Duodenal mucosa (tissue), 2 donors: ENCODE measurements around the gene MPP3.
A peak's percentile ranks its signal among the peaks of the same experiment; 100 is the strongest.

Experiments used
- H3K27ac ChIP-seq: one replicate; pipeline ENCODE4 v1.7.0; 2013; ENCODE audit warnings: low read depth, low read length
- H3K27me3 ChIP-seq, 2 donors: one replicate each; pipeline ENCODE4 v1.7.0; 2013; ENCODE audit warnings: low read length in 2 of 2, control low read depth in 1 of 2; ENCODE audit not compliant: insufficient read depth in 2 of 2, control insufficient read depth in 1 of 2
- H3K36me3 ChIP-seq, 2 donors: one replicate each; pipeline ENCODE4 v1.7.0; 2013; ENCODE audit warnings: low read length in 2 of 2, control low read depth in 1 of 2; ENCODE audit not compliant: insufficient read depth in 2 of 2, control insufficient read depth in 1 of 2
- H3K4me1 ChIP-seq, 2 donors: one replicate each; pipeline ENCODE4 v1.7.0; 2013; ENCODE audit warnings: low read length in 2 of 2, control low read depth in 1 of 2; ENCODE audit not compliant: insufficient read depth in 2 of 2, control insufficient read depth in 1 of 2
- H3K4me3 ChIP-seq, 2 donors: one replicate each; pipeline ENCODE4 v1.7.0; 2013; ENCODE audit warnings: low read length in 2 of 2, low read depth in 1 of 2
- H3K9ac ChIP-seq, 2 donors: one replicate each; pipeline ENCODE4 v1.7.0; 2013; ENCODE audit warnings: low read length in 2 of 2, low read depth in 1 of 2
- H3K9me3 ChIP-seq, 2 donors: one replicate each; pipeline ENCODE4 v1.7.0; 2013; ENCODE audit warnings: low read length in 2 of 2, control low read depth in 1 of 2; ENCODE audit not compliant: control insufficient read depth in 1 of 2

The MPP3 gene

GRCh38 chr17:43834106-43834505, 1.2 kb upstream of the MPP3 start:
- peaks cover 5 to 8% of the 10 kb centered on the region in 2 donors for H3K4me1 ChIP-seq
- no peak overlapping the region for H3K27ac ChIP-seq
- no peaks in the 10 kb centered on the region for H3K9me3 ChIP-seq
- H3K4me3 ChIP-seq, result no peak overlapping the region
- peaks cover 0 to 4% of the 10 kb centered on the region in 2 donors for H3K27me3 ChIP-seq
- H3K9ac ChIP-seq, result no peak overlapping the region
- no peaks in the 10 kb centered on the region for H3K36me3 ChIP-seq

DNA sequence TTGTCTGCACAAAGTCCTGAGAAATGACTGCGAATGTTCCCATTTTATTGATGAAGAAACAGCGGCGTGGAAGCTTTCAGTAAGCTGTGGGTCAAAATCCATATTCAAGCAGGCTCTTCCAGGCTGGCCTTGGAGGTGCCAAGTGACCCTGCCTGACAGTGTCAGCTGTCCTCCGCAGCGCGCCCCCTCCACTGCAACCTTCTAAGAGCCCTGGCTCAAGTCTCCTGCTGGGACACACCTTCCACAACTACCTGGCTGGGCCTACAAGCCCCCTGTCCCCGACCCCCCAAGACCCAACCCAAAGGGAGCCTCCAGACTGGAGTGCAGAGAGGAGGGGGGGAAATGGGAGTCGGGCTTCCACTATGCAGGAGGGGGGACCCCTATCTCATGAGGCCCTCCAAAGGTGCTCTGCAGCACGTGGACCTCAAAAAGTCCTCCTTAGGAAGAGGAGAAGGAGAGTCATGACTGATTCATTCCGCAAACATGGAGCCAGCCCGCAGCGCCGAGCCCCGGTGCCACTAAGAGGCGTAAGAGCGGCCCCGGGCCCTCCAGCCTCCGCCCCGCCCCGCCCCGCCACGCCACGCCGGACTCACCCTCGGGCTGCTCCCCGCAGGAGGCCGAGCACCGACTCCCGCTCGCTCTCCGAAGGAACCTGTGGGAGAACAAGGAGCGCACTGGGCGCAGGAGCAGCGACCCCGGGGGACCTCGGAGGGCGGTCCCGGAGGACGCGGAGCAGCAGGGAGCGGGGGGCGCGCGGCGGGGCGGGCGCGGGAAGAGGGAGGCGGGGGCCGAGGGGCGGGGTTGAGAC, 574 bp downstream of the MPP3 start:
- Histone ChIP-seq H3K27me3 (peaks cover 0 to 4% of the 10 kb centered on the region in 2 donors), H3K9me3 (no peaks in the 10 kb centered on the region), H3K27ac (no peak overlapping the region), H3K4me1 (peaks cover 5 to 8% of the 10 kb centered on the region in 2 donors), H3K4me3 (peak overlapping the region; percentile 50 to 61), H3K36me3 (no peaks in the 10 kb centered on the region), H3K9ac (peak overlapping the region in 1 of 2 donors; percentile 39)

- Histone ChIP-seq H3K9ac (no peak overlapping the region), H3K27me3 (peaks cover 0 to 4% of the 10 kb centered on the region in 2 donors), H3K27ac (no peak overlapping the region), H3K36me3 (no peaks in the 10 kb centered on the region), H3K4me3 (no peak overlapping the region), H3K4me1 (peaks cover 5 to 8% of the 10 kb centered on the region in 2 donors), H3K9me3 (no peaks in the 10 kb centered on the region)
These were observed 1.3 kb downstream of the MPP3 start for GRCh38 chr17:43831633-43832032.

DNA sequence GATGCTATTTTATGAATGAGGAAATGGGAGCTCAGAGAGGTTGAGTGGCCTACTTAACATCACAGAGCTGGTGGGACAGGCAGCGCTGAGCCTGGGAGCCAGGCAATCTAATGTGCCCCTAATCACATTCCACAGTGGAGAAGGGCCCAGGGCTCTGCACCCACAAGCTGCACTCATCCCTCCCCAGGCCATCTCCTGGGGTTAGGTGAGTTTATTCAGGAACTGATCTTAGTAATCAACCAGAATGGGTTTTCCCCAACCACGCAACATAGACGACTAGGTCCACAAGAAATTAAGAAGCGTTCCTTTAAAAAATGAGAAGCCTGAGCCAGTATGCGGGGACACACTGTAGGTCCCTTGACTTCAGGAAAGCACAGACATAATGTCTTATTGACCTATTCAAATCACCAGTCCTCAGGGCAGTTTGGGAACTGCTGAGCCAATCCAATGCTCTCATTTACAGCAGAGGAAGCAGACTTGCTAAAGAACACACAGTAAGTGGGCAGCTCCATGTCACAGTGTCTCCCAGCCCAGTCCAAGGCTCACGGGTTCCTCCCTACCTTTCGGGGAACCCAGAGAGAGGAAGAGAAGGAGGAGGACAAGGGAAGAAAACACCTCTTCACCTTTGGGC, 2.3 kb downstream of the MPP3 start:
- H3K9ac ChIP-seq, result no peak overlapping the region
- H3K27ac ChIP-seq, result no peak overlapping the region
- peaks cover 5 to 8% of the 10 kb centered on the region in 2 donors for H3K4me1 ChIP-seq
- H3K4me3 ChIP-seq, result no peak overlapping the region
- H3K27me3 ChIP-seq, result peaks cover 0 to 4% of the 10 kb centered on the region in 2 donors
- H3K9me3 ChIP-seq, result no peaks in the 10 kb centered on the region
- peaks cover 0 to 1% of the 10 kb centered on the region in 2 donors for H3K36me3 ChIP-seq

GRCh38 chr17:43829738-43830137, 3.2 kb downstream of the MPP3 start:
- no peak overlapping the region for H3K27ac ChIP-seq
- H3K4me1 ChIP-seq, result peaks cover 5 to 8% of the 10 kb centered on the region in 2 donors

DNA sequence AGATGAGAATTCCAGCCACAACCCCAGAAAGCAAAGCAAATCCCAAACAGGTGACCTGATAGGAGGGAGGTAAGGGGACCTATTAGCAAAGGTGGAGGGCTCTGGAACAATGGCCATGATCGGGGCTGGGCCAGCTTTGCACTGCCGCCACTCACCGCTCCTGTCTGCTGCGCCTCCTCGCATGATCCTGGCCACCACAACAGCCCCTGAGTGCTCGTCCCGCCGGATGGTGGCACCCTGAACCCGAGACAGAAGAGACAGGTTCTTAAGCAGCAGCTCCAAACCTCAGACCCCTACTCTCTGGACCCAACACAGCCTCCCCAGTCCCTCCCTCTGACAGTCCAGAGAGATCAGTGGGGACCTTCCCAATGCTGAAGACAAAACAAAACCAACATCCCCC, 5.3 kb downstream of the MPP3 start:
- Histone ChIP-seq H3K9me3 (no peaks in the 10 kb centered on the region), H3K27me3 (no peaks in the 10 kb centered on the region), H3K27ac (no peak overlapping the region), H3K4me1 (peaks cover 7 to 15% of the 10 kb centered on the region in 2 donors), H3K36me3 (peaks cover 0 to 4% of the 10 kb centered on the region in 2 donors), H3K9ac (no peak overlapping the region), H3K4me3 (no peak overlapping the region)

More at GRCh38 chr17:43829738-43830137, 3.2 kb downstream of the MPP3 start:
- H3K4me3 ChIP-seq, result no peak overlapping the region
- H3K9me3 ChIP-seq, result no peaks in the 10 kb centered on the region
- H3K27me3 ChIP-seq, result peaks cover 0 to 4% of the 10 kb centered on the region in 2 donors
- peaks cover 0 to 4% of the 10 kb centered on the region in 2 donors for H3K36me3 ChIP-seq
- H3K9ac ChIP-seq, result no peak overlapping the region

DNA sequence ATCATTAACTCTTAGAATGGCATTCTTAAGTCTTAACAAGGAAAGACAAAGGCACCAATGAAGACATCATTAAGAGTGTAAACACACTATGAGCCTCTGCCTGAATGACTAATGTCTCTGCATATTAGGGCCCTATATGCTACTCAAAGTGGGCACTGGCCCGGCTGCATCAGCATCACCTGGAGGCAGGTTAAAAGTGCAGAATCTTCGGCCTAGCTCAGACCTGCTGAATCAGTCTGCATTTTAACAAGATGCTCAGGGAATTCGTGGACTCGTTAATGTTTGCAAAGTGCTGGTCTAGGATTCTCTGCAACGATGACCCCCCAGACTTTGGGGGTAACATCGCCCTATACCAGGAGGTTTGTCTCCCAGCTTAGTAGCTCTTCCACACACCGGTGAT, 6.7 kb downstream of the MPP3 start:
- Histone ChIP-seq H3K36me3 (peaks cover 0 to 4% of the 10 kb centered on the region in 2 donors), H3K4me1 (peaks cover 7 to 16% of the 10 kb centered on the region in 2 donors), H3K9ac (no peak overlapping the region), H3K9me3 (no peaks in the 10 kb centered on the region), H3K27me3 (no peaks in the 10 kb centered on the region), H3K27ac (no peak overlapping the region), H3K4me3 (no peak overlapping the region)

GRCh38 chr17:43825567-43825966, 7.4 kb downstream of the MPP3 start:
- Histone ChIP-seq H3K27me3 (no peaks in the 10 kb centered on the region), H3K4me3 (no peak overlapping the region), H3K4me1 (peaks cover 7 to 16% of the 10 kb centered on the region in 2 donors), H3K9me3 (no peaks in the 10 kb centered on the region), H3K36me3 (peaks cover 0 to 4% of the 10 kb centered on the region in 2 donors), H3K9ac (no peak overlapping the region), H3K27ac (no peak overlapping the region)

DNA sequence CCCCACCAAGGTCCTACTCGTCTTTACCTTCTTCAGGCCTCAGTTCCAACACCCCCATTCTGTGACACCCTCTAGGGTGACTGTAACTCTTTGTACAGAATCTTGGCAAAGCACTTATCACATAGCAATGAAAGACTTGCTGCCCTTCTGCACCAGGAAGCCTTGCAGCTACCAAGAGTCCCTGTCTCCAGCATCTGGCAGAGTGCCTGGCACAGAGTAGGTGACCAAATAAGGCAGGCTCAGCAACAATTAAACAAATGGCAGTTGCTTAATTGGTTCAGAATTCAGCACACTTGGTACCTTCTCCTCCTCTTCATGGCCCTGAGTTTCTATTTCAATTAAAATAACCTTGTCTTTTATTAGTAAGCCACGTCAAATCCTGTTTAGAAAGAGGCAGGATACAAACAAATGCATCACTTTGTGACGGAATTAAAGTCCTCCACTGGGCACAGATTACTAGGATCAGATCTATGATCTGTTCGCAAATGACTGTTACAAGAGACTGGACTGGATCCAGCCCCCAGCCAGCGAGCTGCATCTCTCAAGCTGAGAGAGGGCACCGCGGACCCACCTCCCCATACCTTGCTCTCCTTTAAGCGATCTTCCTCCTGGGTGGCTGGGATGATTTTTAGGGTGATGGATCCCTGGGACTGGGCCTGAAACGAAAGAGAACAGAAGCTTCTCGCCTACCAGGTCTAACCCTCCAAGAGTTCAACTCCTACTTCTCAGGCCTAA, 9.4 kb downstream of the MPP3 start:
- Histone ChIP-seq H3K9ac (peak overlapping the region in 1 of 2 donors; percentile 29), H3K4me3 (no peak overlapping the region), H3K27ac (no peak overlapping the region), H3K4me1 (peaks cover 7 to 16% of the 10 kb centered on the region in 2 donors), H3K27me3 (no peaks in the 10 kb centered on the region), H3K9me3 (no peaks in the 10 kb centered on the region), H3K36me3 (peaks cover 0 to 4% of the 10 kb centered on the region in 2 donors)
